ENCODE measurements around the gene PIF1. TPM values are rescaled to one million over a fixed set of nuclear protein-coding genes. Genes with fewer than 3 reads are reported as not detected.

PIF1 gene
- total RNA-seq, 1 experiment from 2014 or later = 74.4 TPM

- H3K9me3 ChIP-seq (ENCODE audit: control insufficient read depth, low read depth, low read length) = no peaks in the 10 kb centered on the region
- peaks cover 20% of the 10 kb centered on the region; the same call in 1 of the 2 replicates for H3K4me1 ChIP-seq (ENCODE audit: insufficient read depth, low read length)
- H3K79me1 ChIP-seq (ENCODE audit: insufficient read depth, low read depth, low read length, poor library complexity, severe bottlenecking) = no peaks in the 10 kb centered on the region
- peak overlapping the region; percentile 88 to 99 for H3K4me3 Mint-ChIP-seq
- no peak overlapping the region for H3T11ph ChIP-seq (ENCODE audit: low read length)
- no peak overlapping the region for H4K8ac ChIP-seq (replicated peaks; ENCODE audit: insufficient read length, low read depth, low read length)
- no peaks in the 10 kb centered on the region for H4K20me1 ChIP-seq (ENCODE audit: control insufficient read depth, insufficient read depth, insufficient read length)
- peak overlapping the region; percentile 74 for H3K9ac ChIP-seq (ENCODE audit: extremely low read depth, insufficient read length, low read length)
- no peak overlapping the region for H2BK120ac ChIP-seq (ENCODE audit: low read depth, low read length, poor library complexity, severe bottlenecking)
- no peak overlapping the region for H2AFZ ChIP-seq (ENCODE audit: low read length)
- peaks cover 4 to 7% (median 6%) of the 10 kb centered on the region in 3 experiments; a peak in 5 of 7 replicates for H3K36me3 Mint-ChIP-seq (ENCODE audit: insufficient read depth in 1 of 3, low read depth in 3 of 3)
- H3K18ac ChIP-seq (ENCODE audit: insufficient read length, low read depth, low read length) = peak overlapping the region; percentile 10
- TF ChIP-seq CTCF (conservative IDR thresholded peaks at IDR 0.05) = no peak
- H3K27ac Mint-ChIP-seq = peak overlapping the region; percentile 83 to 99 (median 94)
- peak overlapping the region; percentile 77 for H3K4me2 ChIP-seq (ENCODE audit: insufficient read depth, insufficient read length, low read length)
- no peak overlapping the region for H3K27ac ChIP-seq (ENCODE audit: insufficient read length, low read depth, low read length)
- no peak overlapping the region; the same call in 1 of the 2 replicates for H3K14ac ChIP-seq (ENCODE audit: insufficient read depth, low read length)
- H3K4ac ChIP-seq (ENCODE audit: low read depth, low read length) = no peak overlapping the region
- H3K23ac ChIP-seq (ENCODE audit: insufficient read length, low read depth, low read length) = no peak overlapping the region
- H2BK5ac ChIP-seq (ENCODE audit: insufficient read length, low read length) = no peak overlapping the region
- H3K9me3 Mint-ChIP-seq = no peaks in the 10 kb centered on the region
- WGBS (ENCODE audit: extremely low coverage, insufficient read length, low lambda C conversion rate) = no CpG with 5 or more reads among the region's 21 CpGs
- H2BK12ac ChIP-seq (ENCODE audit: insufficient read length, low read depth, low read length) = no peak overlapping the region
- H3K23me2 ChIP-seq (ENCODE audit: insufficient read length, low read depth, low read length, poor library complexity, severe bottlenecking) = peaks cover 17% of the 10 kb centered on the region
- peaks cover 51% of the 10 kb centered on the region for H3K79me2 ChIP-seq (ENCODE audit: insufficient read depth, low read length)
- H4K5ac ChIP-seq (ENCODE audit: insufficient read length, low read depth, low read length) = no peak overlapping the region
- H3K4me1 Mint-ChIP-seq = peaks cover 50 to 52% of the 10 kb centered on the region in 2 experiments
- H4K91ac ChIP-seq (ENCODE audit: insufficient read length, low read depth, low read length) = no peak overlapping the region
- no peaks in the 10 kb centered on the region for H3K27me3 Mint-ChIP-seq (ENCODE audit: low read depth)
- no peak overlapping the region for H2BK20ac ChIP-seq (ENCODE audit: low read depth, low read length, poor library complexity, severe bottlenecking)
- no peak overlapping the region for H3K56ac ChIP-seq (ENCODE audit: insufficient read length, low read depth, low read length)
- no peak overlapping the region for H2BK15ac ChIP-seq (ENCODE audit: low read depth, low read length)
- no peak overlapping the region for H2AK5ac ChIP-seq (ENCODE audit: insufficient read length, low read length)
- H3K27me3 ChIP-seq (ENCODE audit: insufficient read depth, low read length) = no peaks in the 10 kb centered on the region
- no peak for DNase-seq
These were observed 51.3 kb downstream of the PIF1 start for GRCh38 chr15:64774037-64774628.

All from H9 (cell line).